ENCODE measurements around the gene IL2RA. TPM values are rescaled to one million over a fixed set of nuclear protein-coding genes. Genes with fewer than 3 reads are reported as not detected.

The IL2RA gene
- total and polyA plus RNA-seq, 9 of the 15 experiments (the other 6 are each of a cell fraction or from before 2014, with no cell fraction given) = 0.95 TPM; not detected in 8

GRCh38 chr10:6033954-6034353 lies 28.2 kb downstream of the IL2RA start (continued):
- TF ChIP-seq ETV6 (IDR thresholded peaks at IDR 0.05; ENCODE audit: borderline replicate concordance in 1 of 2, low read depth in 2 of 2, low read length in 1 of 2) (no peak), ETV6 (CRISPR knock-in tag; IDR thresholded peaks at IDR 0.05; ENCODE audit: borderline replicate concordance) (no peak), HES1 (IDR thresholded peaks at IDR 0.05; ENCODE audit: low read depth) (no peak), ZFP36 (IDR thresholded peaks at IDR 0.05; ENCODE audit: low read depth, low read length, partially characterized antibody) (no peak), ZNF12 (CRISPR knock-in tag; IDR thresholded peaks at IDR 0.05) (no peak), PHF8 (IDR thresholded peaks at IDR 0.05; ENCODE audit: borderline replicate concordance, low read length) (no peak), HMG20B (CRISPR knock-in tag; IDR thresholded peaks at IDR 0.05) (no peak), TBL1XR1 (IDR thresholded peaks at IDR 0.05; ENCODE audit: low read length in 2 of 2) (peak in 1 of 2 experiments; percentile 65; a peak in 1 of 4 replicates), MAFK (IDR thresholded peaks at IDR 0.05; ENCODE audit: low read length) (peak; percentile 78), PHB (CRISPR knock-in tag; IDR thresholded peaks at IDR 0.05) (no peak), RUNX1 (IDR thresholded peaks at IDR 0.05; ENCODE audit: low read depth) (no peak), TFAP4 (CRISPR knock-in tag; IDR thresholded peaks at IDR 0.05; ENCODE audit: borderline replicate concordance) (no peak), RNF2 (IDR thresholded peaks at IDR 0.05) (no peak), HSF4 (CRISPR knock-in tag; IDR thresholded peaks at IDR 0.05; ENCODE audit: borderline replicate concordance) (no peak), ZNF121 (CRISPR knock-in tag; conservative IDR thresholded peaks at IDR 0.05) (no peak), ZBTB5 (IDR thresholded peaks at IDR 0.05) (0 out of 2 replicates have a peak, but pooled peaks have one; percentile 36), FOXJ3 (CRISPR knock-in tag; IDR thresholded peaks at IDR 0.05) (no peak), RCOR1 (IDR thresholded peaks at IDR 0.05; ENCODE audit: borderline replicate concordance in 1 of 2, low read depth in 2 of 2, low read length in 2 of 2) (peak in 1 of 2 experiments; percentile 42; a peak in 1 of 4 replicates), NR2C1 (IDR thresholded peaks at IDR 0.05) (peak; percentile 35; the same call in 1 of the 2 replicates), NR2C1 (tag; IDR thresholded peaks at IDR 0.05) (peak; percentile 34; the same call in 1 of the 2 replicates), CREM (IDR thresholded peaks at IDR 0.05; ENCODE audit: low read depth) (0 out of 2 replicates have a peak, but pooled peaks have one; percentile 11), MEIS2 (IDR thresholded peaks at IDR 0.05; ENCODE audit: partially characterized antibody) (peak; percentile 98), NFRKB (IDR thresholded peaks at IDR 0.05; ENCODE audit: low read depth) (no peak), SNAPC5 (CRISPR knock-in tag; IDR thresholded peaks at IDR 0.05) (no peak), TRIM28 (IDR thresholded peaks at IDR 0.05) (no peak), SAP30 (IDR thresholded peaks at IDR 0.05; ENCODE audit: borderline replicate concordance, insufficient read depth, low read depth, low read length, poor library complexity, severe bottlenecking) (no peak), CCNT2 (IDR thresholded peaks at IDR 0.05; ENCODE audit: borderline replicate concordance, extremely low read depth, insufficient read length, low read depth, low read length) (no peak), BRD9 (IDR thresholded peaks at IDR 0.05; ENCODE audit: low read depth, partially characterized antibody) (no peak)
